Activated T-cell treated with anti-CD3 and anti-CD28 coated beads for 24 hours (primary cell): ENCODE data around the gene STX17.

Source experiments
- DNase-seq: peaks from one replicate; pipeline ENCODE4 v3.0.0-alpha.2; 2020; ENCODE audit warnings: low read depth

Gene STX17

GRCh38 chr9:99907208-99907532, 716 bp downstream of the STX17 start:
- no peak for DNase-seq

- no peak for DNase-seq
Measured at GRCh38 chr9:99911600-99911999, 5.1 kb downstream of the STX17 start.

GRCh38 chr9:99916650-99917049, 10.2 kb downstream of the STX17 start:
- DNase-seq: no peak

GRCh38 chr9:99918134-99918533, 11.7 kb downstream of the STX17 start:
- no peak for DNase-seq

GRCh38 chr9:99919930-99920329, 13.5 kb downstream of the STX17 start:
- DNase-seq: no peak

GRCh38 chr9:99921875-99922710, 15.6 kb downstream of the STX17 start:
- no peak for DNase-seq

GRCh38 chr9:99922711-99923030, 16.2 kb downstream of the STX17 start:
- no peak for DNase-seq

- no peak for DNase-seq
Measured at GRCh38 chr9:99925541-99925940, 19.1 kb downstream of the STX17 start.

- no peak for DNase-seq
Measured at GRCh38 chr9:99929652-99930051, 23.2 kb downstream of the STX17 start.

GRCh38 chr9:99931155-99931840, 24.8 kb downstream of the STX17 start:
- no peak for DNase-seq

DNA sequence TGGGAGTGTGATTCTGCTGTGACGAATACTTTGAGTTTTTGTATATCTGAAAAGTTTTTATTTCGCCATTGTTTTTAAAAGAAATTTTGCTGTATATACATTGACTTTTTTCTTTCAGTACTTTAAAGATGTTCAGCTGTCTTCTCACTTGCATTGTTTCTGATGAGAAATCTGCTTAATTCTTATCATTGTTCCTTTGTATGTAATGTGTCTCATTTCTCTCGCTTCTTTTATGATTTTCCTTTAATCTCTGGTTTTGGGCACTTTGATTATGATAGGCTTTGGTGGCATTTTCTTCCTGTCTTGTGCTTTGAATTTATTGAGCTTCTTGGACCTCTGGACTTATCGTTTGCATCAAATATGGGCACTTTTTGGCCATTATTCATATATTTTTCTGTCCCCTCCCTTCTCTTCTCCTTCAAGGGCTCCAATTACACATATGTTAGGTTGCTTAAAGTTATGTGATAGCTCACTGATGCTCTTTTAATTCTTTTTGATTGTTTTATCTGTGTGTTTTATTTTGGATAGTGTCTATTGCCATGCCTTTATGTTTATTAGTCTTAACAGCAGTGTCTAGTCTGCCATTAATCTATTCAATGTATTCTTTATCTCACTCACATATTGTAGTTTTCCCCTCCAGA, 30.6 kb downstream of the STX17 start:
- no peak for DNase-seq

DNA sequence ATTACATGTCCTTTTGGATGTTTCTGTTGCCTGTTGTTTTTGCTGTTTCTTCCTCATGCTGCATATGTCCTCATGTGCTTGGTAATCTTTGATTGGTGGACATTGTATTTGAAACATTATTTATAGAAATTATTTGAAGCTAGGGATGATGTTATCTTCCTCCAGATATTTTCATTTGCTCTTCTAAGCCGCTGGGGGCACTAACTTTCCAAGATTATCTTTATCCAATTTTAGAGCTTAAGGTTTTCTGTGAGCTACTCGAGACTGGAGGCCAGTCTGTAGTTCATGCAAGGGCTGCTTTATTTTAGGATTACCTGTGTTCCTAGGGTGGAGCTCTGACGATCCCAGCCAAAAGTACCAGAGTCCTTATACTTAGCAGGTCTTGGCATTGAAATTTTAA, 40.9 kb downstream of the STX17 start:
- no peak for DNase-seq

GRCh38 chr9:99948482-99948881, 42.0 kb downstream of the STX17 start:
- no peak for DNase-seq

DNA sequence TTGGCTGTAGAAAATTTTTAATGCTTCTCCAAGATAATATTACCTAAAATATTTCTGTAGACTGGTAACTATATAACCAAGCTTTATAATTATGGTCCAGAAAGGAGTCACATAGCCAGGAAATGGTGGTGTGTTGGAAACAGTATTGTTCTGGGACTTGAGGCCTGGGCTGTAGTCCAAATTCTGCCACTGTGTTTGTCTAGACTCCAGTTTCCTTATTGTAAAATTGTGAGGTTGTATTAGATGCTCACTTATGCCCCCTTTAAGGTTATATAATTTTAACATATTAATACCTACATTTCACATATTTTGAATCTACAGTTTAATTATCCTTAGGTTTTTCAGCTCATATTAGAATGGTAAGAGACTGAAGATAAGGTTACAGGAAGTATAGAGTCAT, 42.4 kb downstream of the STX17 start:
- DNase-seq: no peak

- DNase-seq: no peak
Measured at GRCh38 chr9:99953861-99954507, 47.5 kb downstream of the STX17 start.

- DNase-seq: no peak
Measured at GRCh38 chr9:99954819-99955218, 48.4 kb downstream of the STX17 start.

DNA sequence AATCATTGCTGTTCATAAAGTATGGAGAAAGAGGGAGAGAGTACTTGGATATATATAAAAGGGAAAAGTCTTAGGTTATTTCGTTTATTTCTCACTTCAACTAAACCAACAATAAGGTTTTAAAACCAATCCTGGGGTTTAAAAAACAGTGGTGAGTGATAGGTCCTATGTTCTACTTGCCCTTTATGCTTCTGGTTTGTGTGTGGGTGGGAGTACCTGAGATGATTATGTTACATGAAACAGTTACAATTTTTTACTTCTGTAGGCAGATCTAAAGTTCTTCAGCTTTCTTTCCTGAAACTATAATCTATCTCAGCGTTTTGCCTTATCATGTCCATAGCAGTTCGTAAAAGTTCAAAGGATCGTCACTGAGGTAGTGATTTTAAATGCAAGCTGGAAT, 49.2 kb downstream of the STX17 start:
- DNase-seq: no peak

GRCh38 chr9:99962680-99963261, 56.3 kb downstream of the STX17 start:
- DNase-seq: no peak

- no peak for DNase-seq
Measured at GRCh38 chr9:99964336-99964735, 57.9 kb downstream of the STX17 start.

GRCh38 chr9:99966001-99966400, 59.5 kb downstream of the STX17 start:
- DNase-seq: no peak

DNA sequence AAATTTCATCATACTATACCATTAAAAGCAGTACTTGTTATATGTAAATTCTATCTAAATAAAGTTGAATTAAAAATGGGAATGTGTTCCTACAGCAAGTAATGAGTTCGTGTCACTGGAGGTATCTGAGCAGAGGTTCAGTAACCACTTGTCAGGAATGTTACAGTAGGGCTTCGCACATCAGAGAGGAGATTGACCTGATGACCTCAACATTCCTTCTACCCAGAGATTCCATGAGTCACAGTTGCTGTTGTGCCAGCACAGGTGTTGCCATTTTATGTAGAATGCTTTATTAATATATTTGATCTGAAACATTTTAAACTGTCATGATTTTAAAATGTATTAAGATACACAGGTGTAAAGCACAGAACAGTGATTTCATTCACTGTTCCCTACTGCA, 60.3 kb downstream of the STX17 start:
- no peak for DNase-seq

DNA sequence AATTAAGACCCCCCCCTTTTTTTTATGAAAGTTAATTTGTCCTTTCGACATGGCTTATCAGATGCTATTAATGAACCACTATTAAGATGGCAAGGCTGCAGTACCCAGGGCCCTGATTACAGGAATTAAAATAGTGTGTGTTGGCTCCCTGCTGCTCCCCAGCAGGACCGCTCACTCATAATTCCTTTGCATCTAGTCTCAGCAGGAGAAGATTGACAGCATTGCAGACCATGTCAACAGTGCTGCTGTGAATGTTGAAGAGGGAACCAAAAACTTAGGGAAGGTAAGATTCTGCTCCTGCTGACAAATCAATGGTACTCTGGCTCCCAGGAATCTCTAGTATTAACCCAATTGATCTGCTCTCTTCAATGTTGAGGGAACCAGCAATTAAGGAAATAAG, 61.0 kb downstream of the STX17 start:
- no peak for DNase-seq

- DNase-seq: no peak
Measured at GRCh38 chr9:99970481-99970880, 64.0 kb downstream of the STX17 start.
